ENCODE data around the gene S1PR4. TPM values are rescaled to one million over a fixed set of nuclear protein-coding genes. Genes with fewer than 3 reads are reported as not detected.

The S1PR4 gene
- polyA plus RNA-seq, 1 of the 3 experiments (the other 2 are of a cell fraction) = not detected

DNA sequence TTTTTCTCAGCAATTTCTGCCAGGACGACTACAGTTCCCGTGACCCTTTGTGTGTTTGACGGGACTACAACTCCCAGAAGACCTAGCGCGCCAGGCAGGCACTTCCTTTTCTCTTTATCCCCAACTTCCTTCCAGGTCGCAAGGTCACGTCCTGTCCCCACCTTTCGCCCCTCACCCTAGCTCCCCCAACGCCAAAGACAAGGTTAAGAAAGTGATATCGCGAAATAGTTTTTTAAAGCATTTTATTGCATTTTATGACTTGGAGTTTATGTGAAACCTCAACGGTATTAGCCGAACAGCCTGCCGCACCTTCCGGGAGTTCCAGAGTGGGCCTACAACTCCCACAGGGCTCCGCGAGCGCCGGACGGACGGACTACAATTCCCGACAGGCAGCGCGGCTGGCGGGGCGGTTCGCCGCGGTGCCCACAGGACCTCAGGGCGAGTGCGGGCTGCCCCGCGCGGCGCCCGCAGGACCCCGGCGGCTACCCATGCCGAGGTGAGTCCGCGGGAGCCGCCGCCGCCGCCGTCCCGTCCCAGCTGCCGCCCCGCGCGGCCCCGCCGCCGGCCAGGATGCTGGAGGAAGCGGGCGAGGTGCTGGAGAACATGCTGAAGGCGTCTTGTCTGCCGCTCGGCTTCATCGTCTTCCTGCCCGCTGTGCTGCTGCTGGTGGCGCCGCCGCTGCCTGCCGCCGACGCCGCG is 7.0 kb downstream of the S1PR4 start, which contains the start of gene NCLN (continued):
- TF ChIP-seq FOSL2 (IDR thresholded peaks at IDR 0.05; ENCODE audit: borderline replicate concordance, low read depth) = no peak
- no peak for TF ChIP-seq NRF1 (IDR thresholded peaks at IDR 0.05; ENCODE audit: low read depth, low read length)
- no peak for TF ChIP-seq SMC3 (IDR thresholded peaks at IDR 0.05; ENCODE audit: low read depth, low read length)
- no peak for TF ChIP-seq EP300 (IDR thresholded peaks at IDR 0.05; ENCODE audit: borderline replicate concordance in 1 of 2, low read depth in 1 of 2, low read length in 1 of 2)
- TF ChIP-seq, protein P1, sequence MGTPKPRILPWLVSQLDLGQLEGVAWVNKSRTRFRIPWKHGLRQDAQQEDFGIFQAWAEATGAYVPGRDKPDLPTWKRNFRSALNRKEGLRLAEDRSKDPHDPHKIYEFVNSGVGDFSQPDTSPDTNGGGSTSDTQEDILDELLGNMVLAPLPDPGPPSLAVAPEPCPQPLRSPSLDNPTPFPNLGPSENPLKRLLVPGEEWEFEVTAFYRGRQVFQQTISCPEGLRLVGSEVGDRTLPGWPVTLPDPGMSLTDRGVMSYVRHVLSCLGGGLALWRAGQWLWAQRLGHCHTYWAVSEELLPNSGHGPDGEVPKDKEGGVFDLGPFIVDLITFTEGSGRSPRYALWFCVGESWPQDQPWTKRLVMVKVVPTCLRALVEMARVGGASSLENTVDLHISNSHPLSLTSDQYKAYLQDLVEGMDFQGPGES (IDR thresholded peaks at IDR 0.05; ENCODE audit: low read depth, low read length) = no peak
- no peak for TF ChIP-seq YY1 (IDR thresholded peaks at IDR 0.05; ENCODE audit: low read depth)
- no peak for TF ChIP-seq GATA2 (CRISPR knock-in tag; IDR thresholded peaks at IDR 0.05)
- no peak for TF ChIP-seq TEAD4 (IDR thresholded peaks at IDR 0.05; ENCODE audit: borderline replicate concordance, insufficient read depth)
- peak; percentile 28; the same call in 1 of the 2 replicates for TF ChIP-seq SIN3A (IDR thresholded peaks at IDR 0.05; ENCODE audit: borderline replicate concordance, low read depth, low read length)
- peak; percentile 91 for TF ChIP-seq ELF1 (IDR thresholded peaks at IDR 0.05)
- TF ChIP-seq GABPA (IDR thresholded peaks at IDR 0.05; ENCODE audit: low read depth) = peak; percentile 99

DNA sequence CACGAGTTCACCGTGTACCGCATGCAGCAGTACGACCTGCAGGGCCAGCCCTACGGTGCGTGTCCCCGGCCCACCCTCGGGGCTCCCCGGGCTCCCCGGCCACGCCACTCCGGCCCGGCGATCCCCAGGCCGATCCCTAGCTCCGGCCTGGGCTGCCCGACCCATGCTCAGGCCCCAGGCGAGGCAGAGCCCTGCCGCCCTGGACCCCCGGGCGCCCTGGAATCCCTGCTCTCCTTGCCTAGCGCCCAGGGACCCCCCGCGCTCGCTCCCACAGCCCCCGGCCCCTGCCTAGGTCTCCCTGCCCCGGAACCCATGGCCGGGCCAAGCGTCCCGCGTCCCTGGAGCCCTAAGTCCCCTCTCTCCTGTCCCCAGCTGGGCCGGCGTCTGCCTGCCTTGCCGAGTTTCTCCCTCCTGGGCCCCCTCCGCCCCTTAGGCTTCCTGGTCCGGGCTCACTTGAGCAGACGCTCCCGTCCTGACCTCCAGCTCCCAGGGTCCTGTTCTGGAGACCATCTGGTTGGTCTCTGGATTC is 7.7 kb downstream of the S1PR4 start:
- Histone ChIP-seq H3K4me1 (ENCODE audit: control insufficient read depth in 1 of 2, insufficient read depth in 2 of 2, low read depth in 1 of 2, low read length in 1 of 2) (peaks cover 10 to 19% of the 10 kb centered on the region in 2 experiments; a peak in 2 of 4 replicates), H3K9ac (peak overlapping the region; percentile 92), H3K27ac (ENCODE audit: low read depth in 2 of 2, low read length in 1 of 2) (peak overlapping the region; percentile 24 to 25; a peak in 2 of 4 replicates), H2AFZ (ENCODE audit: low read depth) (peak overlapping the region; percentile 99; the same call in 1 of the 2 replicates), H3K9me2 (no peaks in the 10 kb centered on the region), H4K20me1 (ENCODE audit: insufficient read depth) (peaks cover 12% of the 10 kb centered on the region; the same call in 1 of the 2 replicates), H3K4me2 (peak overlapping the region; percentile 99), H3K9me3 (no peaks in the 10 kb centered on the region), H3K36me3 (replicated peaks in 1 of 2; ENCODE audit: control insufficient read depth in 1 of 2, insufficient read depth in 2 of 2, low read length in 1 of 2) (peaks cover 0 to 8% of the 10 kb centered on the region in 2 experiments), H3K79me2 (ENCODE audit: insufficient read depth) (peaks cover 54% of the 10 kb centered on the region), H3K4me3 (ENCODE audit: low read depth in 2 of 2, low read length in 1 of 2) (peak overlapping the region; percentile 67 to 91), H3F3A (replicated peaks; ENCODE audit: insufficient read depth) (peaks cover 3% of the 10 kb centered on the region), H3K27me3 (ENCODE audit: insufficient read depth) (no peaks in the 10 kb centered on the region)
- ChIA-PET CTCF (interaction anchor here (0.8 to 2.0 kb wide), 5 partner anchors 23 to 538 kb away, joined by 3 to 7 read pairs (median 4); no protein-coding TSS in a partner anchor), POLR2A (interaction anchor here (1.2 kb wide), 1 partner anchor 150 kb away, joined by 3 read pairs; no protein-coding TSS in a partner anchor)
- peak; percentile 68 for DNase-seq
- peak; percentile 14; the same call in 1 of the 2 replicates for TF ChIP-seq MXI1 (IDR thresholded peaks at IDR 0.05; ENCODE audit: low read depth, low read length)
- TF ChIP-seq NRF1 (IDR thresholded peaks at IDR 0.05; ENCODE audit: low read depth, low read length) = no peak
- under 1% methylated on average over 18 of the region's 38 CpGs for WGBS (ENCODE audit: low lambda C conversion rate)
